Natural killer cell (primary cell): ENCODE results near the gene LRRC3B. TPM values are rescaled to one million over a fixed set of nuclear protein-coding genes. Genes with fewer than 3 reads are reported as not detected.

ENCODE experiments used
- ATAC-seq, 3 donors: fragments of 150-1000 bp in 2 of 3; fragments of 200-7000 bp in 1 of 3; cut with Tn5 transposase; 1 replicate in 1 of 3; 2 replicates in 2 of 3; pipeline ENCODE4 v1.10.0; 2021; ENCODE audit warnings: mild to moderate bottlenecking in 2 of 3, moderate library complexity in 2 of 3
- DNase-seq, 2 donors: peaks; one replicate each; pipeline versions ENCODE4 v3.0.0 to v3.0.0-alpha.2; 2013 to 2021; ENCODE audit warnings: mixed read lengths in 1 of 2
- H3K27ac ChIP-seq: one replicate; pipeline ENCODE4 v1.5.1; 2013; ENCODE audit warnings: mild to moderate bottlenecking, low read length
- H3K27me3 ChIP-seq: one replicate; pipeline ENCODE4 v1.6.1; 2013; ENCODE audit warnings: low read length; ENCODE audit not compliant: control insufficient read depth, insufficient read depth
- H3K36me3 ChIP-seq: one replicate; pipeline ENCODE4 v1.6.1; 2013; ENCODE audit warnings: low read length; ENCODE audit not compliant: control insufficient read depth, insufficient read depth
- H3K4me1 ChIP-seq: one replicate; pipeline ENCODE4 v1.6.1; 2013; ENCODE audit warnings: low read length; ENCODE audit not compliant: control insufficient read depth, insufficient read depth
- H3K4me3 ChIP-seq: one replicate; pipeline ENCODE4 v1.5.1; 2013; ENCODE audit warnings: low read length
- H3K9me3 ChIP-seq: one replicate; pipeline ENCODE4 v1.6.1; 2013; ENCODE audit warnings: low read length; ENCODE audit not compliant: control insufficient read depth, insufficient read depth
- H3K27ac Mint-ChIP-seq, 2 donors: one replicate each; pipeline ENCODE4 v1.8.0; 2022; ENCODE audit warnings: mild to moderate bottlenecking in 2 of 2, mixed read lengths in 2 of 2, moderate library complexity in 1 of 2
- H3K27me3 Mint-ChIP-seq, 2 donors: one replicate each; pipeline ENCODE4 v1.8.0; 2022; ENCODE audit warnings: low read depth in 2 of 2, mixed read lengths in 2 of 2
- H3K36me3 Mint-ChIP-seq: one replicate; pipeline ENCODE4 v1.8.0; 2022; ENCODE audit warnings: mixed read lengths
- H3K4me1 Mint-ChIP-seq, 2 donors: one replicate each; pipeline ENCODE4 v1.8.0; 2022; ENCODE audit warnings: mixed read lengths in 2 of 2
- H3K4me3 Mint-ChIP-seq: one replicate; pipeline ENCODE4 v1.8.0; 2022; ENCODE audit warnings: mild to moderate bottlenecking, moderate library complexity, mixed read lengths
- H3K9me3 Mint-ChIP-seq, 2 donors: one replicate each; pipeline ENCODE4 v1.8.0; 2022; ENCODE audit warnings: mixed read lengths in 2 of 2
- whole genome bisulfite sequencing: methylation state at CpG from one replicate; pipeline ENCODE4 v1.1.7; 2013; ENCODE audit warnings: missing lambda C conversion rate; ENCODE audit not compliant: insufficient coverage; 5-methylcytosine and 5-hydroxymethylcytosine counted together
- intact Hi-C: fragments of 100-400 bp; cut with micrococcal nuclease; formaldehyde crosslinking; loops from one replicate; pipeline ENCODE4 v1.14.2; 2022
- total RNA-seq, 4 donors: library from RNA; stranded (reverse); fragments of 120-200 nt in 1 of 4; gene quantifications; one replicate each; pipeline versions ENCODE4 v1.2.3 to v1.2.4, GENCODE V29; 2013 to 2022
- TF ChIP-seq, protein P1 (sequence below): fragments of 200-600 bp; IDR thresholded peaks from one replicate; pipeline ENCODE4 v1.8.0; 2022; ENCODE audit warnings: antibody characterized with exemption

The LRRC3B gene
- total RNA-seq, 3 donors from 2014 or later (not counting 1 experiment from before 2014, with no cell fraction given): not detected

DNA sequence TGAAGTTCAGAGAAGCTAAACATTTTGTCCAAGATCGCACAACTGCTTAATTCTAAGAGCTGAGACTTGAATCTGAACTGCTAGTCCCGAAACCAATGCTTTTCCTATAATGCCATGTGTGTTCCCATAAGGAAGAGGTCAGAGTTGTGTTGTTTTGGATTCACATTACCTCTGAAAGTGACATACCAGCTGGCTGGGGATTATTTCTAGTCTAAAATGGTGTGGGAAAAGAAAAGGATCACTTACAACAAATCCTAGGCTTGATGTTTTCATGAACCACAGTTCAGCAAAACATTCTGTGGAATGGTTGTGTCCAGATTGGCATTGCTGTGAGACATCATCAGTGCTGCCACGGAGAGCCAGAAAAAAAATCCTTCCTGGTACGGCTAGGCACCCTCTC, 35.0 kb upstream of the LRRC3B start:
- no peaks in the 10 kb centered on the region for H3K4me1 ChIP-seq
- no peak for DNase-seq
- H3K4me3 ChIP-seq: no peak overlapping the region
- H3K36me3 Mint-ChIP-seq: no peaks in the 10 kb centered on the region
- no peak overlapping the region for H3K27ac ChIP-seq
- no peaks in the 10 kb centered on the region for H3K4me1 Mint-ChIP-seq
- no peak for ATAC-seq
- no peaks in the 10 kb centered on the region for H3K27me3 ChIP-seq
- H3K4me3 Mint-ChIP-seq: no peak overlapping the region
- H3K27me3 Mint-ChIP-seq: no peaks in the 10 kb centered on the region
- H3K27ac Mint-ChIP-seq: no peak overlapping the region
- intact Hi-C loops: no loop called here
- H3K9me3 ChIP-seq: no peaks in the 10 kb centered on the region
- H3K9me3 Mint-ChIP-seq: peaks cover 8 to 12% of the 10 kb centered on the region in 2 donors
- WGBS: 78% methylated on average over 4 of the region's 4 CpGs
- TF ChIP-seq, protein P1, sequence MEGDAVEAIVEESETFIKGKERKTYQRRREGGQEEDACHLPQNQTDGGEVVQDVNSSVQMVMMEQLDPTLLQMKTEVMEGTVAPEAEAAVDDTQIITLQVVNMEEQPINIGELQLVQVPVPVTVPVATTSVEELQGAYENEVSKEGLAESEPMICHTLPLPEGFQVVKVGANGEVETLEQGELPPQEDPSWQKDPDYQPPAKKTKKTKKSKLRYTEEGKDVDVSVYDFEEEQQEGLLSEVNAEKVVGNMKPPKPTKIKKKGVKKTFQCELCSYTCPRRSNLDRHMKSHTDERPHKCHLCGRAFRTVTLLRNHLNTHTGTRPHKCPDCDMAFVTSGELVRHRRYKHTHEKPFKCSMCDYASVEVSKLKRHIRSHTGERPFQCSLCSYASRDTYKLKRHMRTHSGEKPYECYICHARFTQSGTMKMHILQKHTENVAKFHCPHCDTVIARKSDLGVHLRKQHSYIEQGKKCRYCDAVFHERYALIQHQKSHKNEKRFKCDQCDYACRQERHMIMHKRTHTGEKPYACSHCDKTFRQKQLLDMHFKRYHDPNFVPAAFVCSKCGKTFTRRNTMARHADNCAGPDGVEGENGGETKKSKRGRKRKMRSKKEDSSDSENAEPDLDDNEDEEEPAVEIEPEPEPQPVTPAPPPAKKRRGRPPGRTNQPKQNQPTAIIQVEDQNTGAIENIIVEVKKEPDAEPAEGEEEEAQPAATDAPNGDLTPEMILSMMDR: no peak
- no peaks in the 10 kb centered on the region for H3K36me3 ChIP-seq

DNA sequence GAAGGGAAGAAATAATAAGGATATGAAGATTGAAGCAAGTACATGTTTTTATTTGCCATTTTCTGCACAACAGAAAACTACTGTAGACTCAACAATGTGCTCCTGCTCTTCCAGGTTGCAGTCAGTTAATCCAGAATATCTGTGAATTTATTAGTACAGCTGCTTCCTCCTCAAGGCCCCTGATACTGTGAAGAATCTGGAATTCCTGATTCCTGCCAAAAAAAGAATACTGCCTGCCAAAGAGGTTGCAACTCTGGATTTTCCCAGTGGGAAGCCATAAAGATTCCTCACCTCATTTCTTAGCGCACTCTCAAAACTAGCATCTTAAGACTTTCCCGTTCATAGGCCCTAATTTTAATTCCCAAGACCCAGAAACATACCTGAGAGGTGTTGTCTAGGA, 33.6 kb upstream of the LRRC3B start:
- Histone ChIP-seq H3K27ac (no peak overlapping the region), H3K27me3 (no peaks in the 10 kb centered on the region), H3K4me1 (no peaks in the 10 kb centered on the region), H3K9me3 (no peaks in the 10 kb centered on the region), H3K36me3 (no peaks in the 10 kb centered on the region), H3K4me3 (no peak overlapping the region)
- ATAC-seq: no peak
- TF ChIP-seq, protein P1: no peak
- H3K9me3 Mint-ChIP-seq: peaks cover 10 to 12% of the 10 kb centered on the region in 2 donors
- H3K27me3 Mint-ChIP-seq: no peaks in the 10 kb centered on the region
- WGBS: 80% methylated on average over 1 of the region's 2 CpGs
- intact Hi-C loops: no loop called here
- no peak for DNase-seq
- H3K4me1 Mint-ChIP-seq: no peaks in the 10 kb centered on the region
- H3K4me3 Mint-ChIP-seq: no peak overlapping the region
- no peak overlapping the region for H3K27ac Mint-ChIP-seq
- no peaks in the 10 kb centered on the region for H3K36me3 Mint-ChIP-seq

- Histone ChIP-seq H3K4me3 (no peak overlapping the region), H3K36me3 (no peaks in the 10 kb centered on the region), H3K27me3 (no peaks in the 10 kb centered on the region), H3K9me3 (no peaks in the 10 kb centered on the region), H3K27ac (no peak overlapping the region), H3K4me1 (no peaks in the 10 kb centered on the region)
- DNase-seq: no peak
- Mint-ChIP-seq H3K36me3 (no peaks in the 10 kb centered on the region), H3K27ac (no peak overlapping the region), H3K27me3 (no peaks in the 10 kb centered on the region), H3K4me3 (no peak overlapping the region), H3K4me1 (no peaks in the 10 kb centered on the region), H3K9me3 (peaks cover 10 to 16% of the 10 kb centered on the region in 2 donors)
- intact Hi-C loops: no loop called here
- no peak for ATAC-seq
- TF ChIP-seq, protein P1: no peak
- WGBS: no CpG with 5 or more reads among the region's 1 CpG
Observed at GRCh38 chr3:26589678-26590077, 32.9 kb upstream of the LRRC3B start.

DNA sequence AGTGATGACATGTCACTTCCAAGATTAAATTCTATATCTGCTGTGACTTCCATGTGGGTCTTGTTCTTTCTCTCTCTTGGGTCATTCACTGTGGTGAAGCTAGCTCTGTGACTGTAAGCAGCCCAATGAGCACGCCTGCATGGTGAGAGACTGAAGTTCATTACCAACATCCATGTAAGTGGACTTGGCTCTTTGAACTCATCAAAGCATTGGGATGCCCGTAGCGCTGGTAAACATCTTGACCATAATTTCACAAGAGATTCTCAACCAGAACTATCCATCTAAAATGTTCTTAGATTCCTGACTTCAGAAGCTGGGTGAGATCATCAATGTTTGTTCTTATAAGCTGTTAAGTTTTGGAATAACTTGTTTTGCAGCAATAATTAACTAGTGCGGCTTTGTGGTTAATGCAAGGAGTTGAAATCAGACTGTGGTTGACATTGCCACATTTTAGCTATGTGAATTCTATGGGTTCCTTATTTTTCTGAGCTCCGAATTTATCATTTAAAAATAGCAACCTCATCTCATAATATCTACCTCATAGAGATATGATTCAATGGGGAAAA, 31.6 kb upstream of the LRRC3B start:
- H3K27ac Mint-ChIP-seq: no peak overlapping the region
- H3K36me3 Mint-ChIP-seq: no peaks in the 10 kb centered on the region
- DNase-seq (no peak), ATAC-seq (no peak)
- no peaks in the 10 kb centered on the region for H3K27me3 Mint-ChIP-seq
- no peak overlapping the region for H3K4me3 Mint-ChIP-seq
- 80% methylated on average over 4 of the region's 5 CpGs for WGBS
- peaks cover 13 to 19% of the 10 kb centered on the region in 2 donors for H3K9me3 Mint-ChIP-seq
- H3K4me1 Mint-ChIP-seq: no peaks in the 10 kb centered on the region
- no peak overlapping the region for H3K4me3 ChIP-seq
- H3K4me1 ChIP-seq: no peaks in the 10 kb centered on the region
- no peaks in the 10 kb centered on the region for H3K9me3 ChIP-seq
- no peaks in the 10 kb centered on the region for H3K36me3 ChIP-seq
- H3K27me3 ChIP-seq: no peaks in the 10 kb centered on the region
- intact Hi-C loops: no loop called here
- TF ChIP-seq, protein P1: no peak
- H3K27ac ChIP-seq: no peak overlapping the region
